K562 (cell line): ENCODE data around the gene KMO.

Source experiments
- CREB1 ChIP-seq, 2 experiments: sonication (generic) in 1 of 2; formaldehyde crosslinking in 1 of 2; IDR thresholded peaks; 2 replicates each; pipeline versions ENCODE4 v1.6.1 to v1.8.0; 2012 to 2022; ENCODE audit warnings: inconsistent platforms in 1 of 2, mild to moderate bottlenecking in 1 of 2, missing genetic modification reagents in 1 of 2, moderate library complexity in 1 of 2
- EP300 ChIP-seq: IDR thresholded peaks from 2 replicates; pipeline ENCODE4 v1.6.1; 2012; ENCODE audit warnings: low read length, improper control_type of control experiment
- HNRNPH1 ChIP-seq: fragments of 200-400 bp; formaldehyde crosslinking; optimal IDR thresholded peaks from 2 replicates; pipeline ENCODE3; 2017; ENCODE audit warnings: low read depth, mild to moderate bottlenecking, low read length, moderate library complexity
- SREBF2 ChIP-seq: sonication (generic); formaldehyde crosslinking; IDR thresholded peaks from 2 replicates; pipeline ENCODE4 v1.4.0; 2020; ENCODE audit warnings: mild to moderate bottlenecking, missing genetic modification reagents
- TAF1 ChIP-seq: IDR thresholded peaks from 2 replicates; pipeline ENCODE4 v1.6.1; 2011; ENCODE audit warnings: mild to moderate bottlenecking, low read length, moderate library complexity; ENCODE audit not compliant: insufficient read depth, control insufficient read depth, severe bottlenecking; ENCODE audit errors: extremely low read depth
- TEAD4 ChIP-seq, 2 experiments: sonication (generic) in 1 of 2; formaldehyde crosslinking in 1 of 2; IDR thresholded peaks; 2 replicates each; pipeline versions ENCODE4 v1.6.1 to v1.8.0; 2012 to 2022; ENCODE audit warnings: borderline replicate concordance in 1 of 2, inconsistent platforms in 1 of 2, low read length in 1 of 2, mild to moderate bottlenecking in 1 of 2, missing genetic modification reagents in 1 of 2
- TF ChIP-seq, protein P1 (sequence below), 3 experiments: IDR thresholded peaks in 2 of 3; conservative IDR thresholded peaks in 1 of 3; 2 replicates each; pipeline ENCODE4 v1.5.1; 2011 to 2012; ENCODE audit warnings: low read length in 3 of 3, mild to moderate bottlenecking in 3 of 3, control low read depth in 2 of 3, improper control_type of control experiment in 1 of 3, inconsistent platforms in 1 of 3, low read depth in 1 of 3, mixed read lengths in 1 of 3, moderate library complexity in 1 of 3; ENCODE audit not compliant: insufficient read depth in 2 of 3

DNA sequence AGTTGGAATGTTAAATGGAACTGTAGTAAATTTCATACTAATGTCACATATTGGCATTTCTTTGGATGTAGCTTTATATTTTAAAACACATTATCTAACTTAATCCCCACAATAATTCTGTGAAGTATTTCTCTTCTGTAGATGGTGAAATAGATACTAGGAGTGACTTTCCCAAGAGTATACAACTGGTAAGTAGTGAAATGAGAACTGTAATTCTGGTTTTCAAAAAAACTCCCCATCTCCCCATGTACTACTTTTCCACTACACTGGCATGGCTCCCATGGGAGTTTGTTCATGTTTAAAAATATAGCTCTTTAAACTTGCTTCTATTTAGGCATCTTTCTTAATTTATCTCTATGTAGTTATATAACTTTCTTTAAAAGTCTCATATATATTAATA is 97.8 kb downstream of the KMO start:
- no peak for TF ChIP-seq EP300
- no peak for TF ChIP-seq HNRNPH1
- TF ChIP-seq, protein P1, sequence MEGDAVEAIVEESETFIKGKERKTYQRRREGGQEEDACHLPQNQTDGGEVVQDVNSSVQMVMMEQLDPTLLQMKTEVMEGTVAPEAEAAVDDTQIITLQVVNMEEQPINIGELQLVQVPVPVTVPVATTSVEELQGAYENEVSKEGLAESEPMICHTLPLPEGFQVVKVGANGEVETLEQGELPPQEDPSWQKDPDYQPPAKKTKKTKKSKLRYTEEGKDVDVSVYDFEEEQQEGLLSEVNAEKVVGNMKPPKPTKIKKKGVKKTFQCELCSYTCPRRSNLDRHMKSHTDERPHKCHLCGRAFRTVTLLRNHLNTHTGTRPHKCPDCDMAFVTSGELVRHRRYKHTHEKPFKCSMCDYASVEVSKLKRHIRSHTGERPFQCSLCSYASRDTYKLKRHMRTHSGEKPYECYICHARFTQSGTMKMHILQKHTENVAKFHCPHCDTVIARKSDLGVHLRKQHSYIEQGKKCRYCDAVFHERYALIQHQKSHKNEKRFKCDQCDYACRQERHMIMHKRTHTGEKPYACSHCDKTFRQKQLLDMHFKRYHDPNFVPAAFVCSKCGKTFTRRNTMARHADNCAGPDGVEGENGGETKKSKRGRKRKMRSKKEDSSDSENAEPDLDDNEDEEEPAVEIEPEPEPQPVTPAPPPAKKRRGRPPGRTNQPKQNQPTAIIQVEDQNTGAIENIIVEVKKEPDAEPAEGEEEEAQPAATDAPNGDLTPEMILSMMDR (IDR thresholded peaks at IDR 0.05 in 2 of 3, conservative IDR thresholded peaks at IDR 0.05 in 1 of 3; ENCODE audit: insufficient read depth in 2 of 3, low read depth in 1 of 3, low read length in 3 of 3): no peak
- no peak for TF ChIP-seq SREBF2 (CRISPR knock-in tag)
- no peak for TF ChIP-seq TEAD4 (IDR thresholded peaks at IDR 0.05; ENCODE audit: low read length)
- no peak for TF ChIP-seq TEAD4 (CRISPR knock-in tag; IDR thresholded peaks at IDR 0.05; ENCODE audit: borderline replicate concordance)
- TF ChIP-seq TAF1: no peak
- no peak for TF ChIP-seq CREB1 (IDR thresholded peaks at IDR 0.05)
- no peak for TF ChIP-seq CREB1 (CRISPR knock-in tag; IDR thresholded peaks at IDR 0.05)
